GM12878 (cell line): Measurements from ENCODE around the gene CRKL. TPM values are rescaled to one million over a fixed set of nuclear protein-coding genes. Genes with fewer than 3 reads are reported as not detected.

Source experiments
- ATAC-seq: fragments of 200-7000 bp; cut with Tn5 transposase; 3 replicates; pipeline ENCODE4 v1.9.1; 2020; ENCODE audit warnings: mild to moderate bottlenecking, moderate library complexity
- BruUV-seq: library from RNA; stranded (reverse); fragments of 400-500 nt; replicated peaks from 2 replicates; lab custom pipeline; 2021; lab: Mats Ljungman, UMichigan
- CTCF ChIA-PET: fragments of 300-600 bp; sonication (Branson Sonifier 250); formaldehyde crosslinking; extraction: SDS; loops from one replicate; lab custom pipeline; 2021; ENCODE audit warnings: inconsistent platforms; lab: Yijun Ruan, JAX
- POLR2A ChIA-PET: fragments of 350-600 bp; formaldehyde crosslinking; extraction: SDS; loops from one replicate; lab custom pipeline; 2021; ENCODE audit warnings: inconsistent platforms; lab: Charles Lee
- RAD21 ChIA-PET: fragments of 300-600 bp; sonication (Branson Sonifier 250); formaldehyde crosslinking; loops from one replicate; lab custom pipeline; 2023; ENCODE audit warnings: antibody characterized with exemption; ENCODE audit not compliant: unreplicated experiment; lab: Charles Lee
- SMC1A ChIA-PET: fragments of 300-600 bp; sonication (Branson Sonifier 250); formaldehyde crosslinking; loops from one replicate; lab custom pipeline; 2023; ENCODE audit not compliant: unreplicated experiment, uncharacterized antibody; lab: Charles Lee
- DNase-seq: peaks from one replicate; pipeline ENCODE4 v3.0.0-alpha.2; 2011; ENCODE audit warnings: low read depth, low spot score
- FAIRE-seq: peaks from 3 replicates; lab custom pipeline; 2011; peaks lifted over from hg19 to GRCh38; lab: Jason Lieb, UNC
- H2AFZ ChIP-seq: 2 replicates; pipeline ENCODE4 v1.6.0; 2011; ENCODE audit warnings: low read depth, low read length, control low read depth; ENCODE audit not compliant: control insufficient read depth
- H3K27ac ChIP-seq: 2 replicates; pipeline ENCODE4 v1.5.1; 2011; ENCODE audit warnings: control low read depth; ENCODE audit not compliant: control insufficient read depth, insufficient read depth
- H3K27me3 ChIP-seq, 2 experiments: replicated peaks in 1 of 2; 2 replicates each; pipeline versions ENCODE4 v1.6.0 to v1.6.1; 2011; ENCODE audit warnings: low read length in 1 of 2; ENCODE audit not compliant: control insufficient read depth in 2 of 2, insufficient read depth in 2 of 2
- H3K36me3 ChIP-seq, 2 experiments: 2 replicates each; pipeline ENCODE4 v1.5.1; 2011; ENCODE audit warnings: low read length in 1 of 2; ENCODE audit not compliant: control insufficient read depth in 2 of 2, insufficient read depth in 2 of 2
- H3K4me1 ChIP-seq: 2 replicates; pipeline ENCODE4 v1.6.1; 2011; ENCODE audit warnings: mild to moderate bottlenecking, low read length, moderate library complexity, mixed read lengths; ENCODE audit not compliant: control insufficient read depth, insufficient read depth
- H3K4me2 ChIP-seq: 2 replicates; pipeline ENCODE4 v1.6.0; 2011; ENCODE audit warnings: control low read depth; ENCODE audit not compliant: control insufficient read depth, insufficient read depth
- H3K4me3 ChIP-seq: fragments of 200-600 bp; sonication (generic); 2 replicates; pipeline ENCODE4 v1.5.1; 2016
- H3K79me2 ChIP-seq: 2 replicates; pipeline ENCODE4 v1.6.0; 2011; ENCODE audit warnings: low read length; ENCODE audit not compliant: control insufficient read depth, insufficient read depth
- H3K9ac ChIP-seq: 2 replicates; pipeline ENCODE4 v1.8.0; 2011; ENCODE audit warnings: low read length, control low read depth, mixed read lengths; ENCODE audit not compliant: control insufficient read depth, insufficient read depth
- H3K9me3 ChIP-seq: replicated peaks from 3 replicates; pipeline ENCODE4 v1.5.1; 2011; ENCODE audit warnings: mild to moderate bottlenecking, low read length; ENCODE audit not compliant: control insufficient read depth, insufficient read depth
- H4K20me1 ChIP-seq: 2 replicates; pipeline ENCODE4 v1.6.0; 2011; ENCODE audit not compliant: control insufficient read depth, insufficient read depth
- IRF4 ChIP-seq: IDR thresholded peaks from 2 replicates; pipeline ENCODE4 v1.6.1; 2011; ENCODE audit warnings: low read depth, low read length
- JUND ChIP-seq: IDR thresholded peaks from 2 replicates; pipeline ENCODE4 v1.6.1; 2012; ENCODE audit warnings: low read depth, mild to moderate bottlenecking, low read length, improper control_type of control experiment, moderate library complexity
- NFYA ChIP-seq: IDR thresholded peaks from 2 replicates; pipeline ENCODE4 v1.6.1; 2011; ENCODE audit warnings: low read depth, mild to moderate bottlenecking, low read length, improper control_type of control experiment, borderline replicate concordance
- POLR2AphosphoS2 ChIP-seq: IDR thresholded peaks from 2 replicates; pipeline ENCODE4 v1.6.1; 2011; ENCODE audit warnings: low read depth, mild to moderate bottlenecking, low read length, improper control_type of control experiment, moderate library complexity
- POLR2AphosphoS5 ChIP-seq: IDR thresholded peaks from 2 replicates; pipeline ENCODE4 v1.6.1; 2011; ENCODE audit warnings: mild to moderate bottlenecking, low read length, inconsistent platforms
- POU2F2 ChIP-seq: IDR thresholded peaks from 3 replicates; pipeline ENCODE4 v1.6.1; 2011; ENCODE audit warnings: low read depth, mild to moderate bottlenecking, low read length, borderline replicate concordance
- SREBF2 ChIP-seq: IDR thresholded peaks from 2 replicates; pipeline ENCODE4 v1.6.1; 2012; ENCODE audit warnings: mild to moderate bottlenecking, low read length
- STAT1 ChIP-seq: fragments of 450-650 bp; conservative IDR thresholded peaks from 2 replicates; pipeline ENCODE4 v1.6.1; 2014; ENCODE audit warnings: antibody characterized with exemption, mild to moderate bottlenecking
- ZNF384 ChIP-seq: IDR thresholded peaks from 2 replicates; pipeline ENCODE4 v1.6.1; 2012; ENCODE audit warnings: low read depth, mild to moderate bottlenecking, low read length, improper control_type of control experiment, borderline replicate concordance
- WGBS: methylation state at CpG from one replicate; pipeline ENCODE4 v1.1.6; 2016; ENCODE audit warnings: low lambda C conversion rate; ENCODE audit not compliant: insufficient replicate concordance, insufficient coverage; ENCODE audit errors: missing lambda C conversion rate; 5-methylcytosine and 5-hydroxymethylcytosine counted together
- in situ Hi-C: fragments of 300-500 bp; cut with MboI; formaldehyde crosslinking; loops from 9 replicates; pipeline ENCODE4 v1.14.3; 2018; ENCODE audit warnings: mixed read lengths
- intact Hi-C: fragments of 100-400 bp; cut with micrococcal nuclease; formaldehyde crosslinking; loops from one replicate; pipeline ENCODE4 v1.14.2; 2022; ENCODE audit not compliant: unreplicated experiment
- polyA plus RNA-seq, 11 experiments: library from polyadenylated mRNA; depleted of rRNA in 4 of 11; unstranded in 6 of 11; stranded (reverse) in 5 of 11; fragments of >200 nt; fragmentation: Nextera tagmentation in 4 of 11; fragmentation: Illumina TruSeq in 1 of 11; extraction: Ambion mirVana in 4 of 11; extraction: Trizol in 1 of 11; gene quantifications; 1 replicate in 1 of 11; 2 replicates in 10 of 11; pipeline versions ENCODE4 v1.2.1 to v1.2.3, GENCODE V29; 2011 to 2016; ENCODE audit warnings: inconsistent platforms in 2 of 11, missing spikeins in 2 of 11, low read depth in 1 of 11
- total RNA-seq, 4 experiments: library from RNA; depleted of rRNA in 3 of 4; stranded (reverse); fragments of >200 nt in 3 of 4; fragmentation: Illumina TruSeq in 1 of 4; extraction: Trizol in 1 of 4; gene quantifications; 2 replicates each; pipeline versions ENCODE4 v1.2.1 to v1.2.3, GENCODE V29; 2013 to 2021
- TF ChIP-seq, protein P1 (sequence below): IDR thresholded peaks from 2 replicates; pipeline ENCODE4 v1.6.1; 2012; ENCODE audit warnings: mild to moderate bottlenecking, low read depth, low read length
- TF ChIP-seq, protein P2 (sequence below): fragments of 450-650 bp; formaldehyde crosslinking; IDR thresholded peaks from 2 replicates; pipeline ENCODE4 v1.4.0; 2020; ENCODE audit warnings: mild to moderate bottlenecking, moderate library complexity
- TF ChIP-seq, protein P3 (sequence below): fragments of 450-650 bp; IDR thresholded peaks from 2 replicates; pipeline ENCODE4 v1.6.1; 2018; ENCODE audit warnings: borderline replicate concordance, mild to moderate bottlenecking; ENCODE audit not compliant: partially characterized antibody

Gene CRKL
- total and polyA plus RNA-seq, 10 of the 15 experiments (the other 5 are each of a cell fraction or from before 2014, with no cell fraction given) = 12.6 to 61.2 (median 32.7) TPM

DNA sequence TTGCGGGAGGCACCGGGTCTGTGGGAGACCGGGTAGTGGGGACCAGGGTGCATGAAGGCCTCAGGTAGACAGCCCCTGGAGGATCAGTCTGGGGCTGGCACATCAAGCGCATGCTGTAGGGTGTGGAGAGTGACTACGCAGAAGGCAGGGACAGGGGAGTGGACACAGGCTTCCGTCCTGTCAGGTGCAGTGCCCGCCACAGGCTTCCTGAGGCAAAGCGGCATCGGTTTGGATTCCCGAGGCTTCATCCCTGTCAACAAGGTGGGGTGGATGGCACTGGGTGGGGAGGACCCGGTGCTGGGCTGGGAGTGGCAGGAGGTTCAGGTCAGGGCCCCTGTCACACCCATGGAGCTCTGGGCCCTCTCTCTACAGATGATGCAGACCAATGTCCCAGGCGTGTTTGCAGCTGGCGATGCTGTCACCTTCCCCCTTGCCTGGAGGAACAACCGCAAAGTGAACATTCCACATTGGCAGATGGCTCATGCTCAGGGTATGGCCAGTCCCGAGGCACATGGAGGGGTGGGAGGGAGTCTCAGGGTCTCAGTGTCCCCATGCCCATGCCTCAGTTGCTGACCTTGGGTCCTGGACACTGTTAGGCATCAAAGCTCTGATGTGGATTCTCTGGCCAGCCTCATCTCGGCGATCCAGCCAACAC is 60.4 kb downstream of the CRKL start (continued):
- TF ChIP-seq IRF4 = no peak

DNA sequence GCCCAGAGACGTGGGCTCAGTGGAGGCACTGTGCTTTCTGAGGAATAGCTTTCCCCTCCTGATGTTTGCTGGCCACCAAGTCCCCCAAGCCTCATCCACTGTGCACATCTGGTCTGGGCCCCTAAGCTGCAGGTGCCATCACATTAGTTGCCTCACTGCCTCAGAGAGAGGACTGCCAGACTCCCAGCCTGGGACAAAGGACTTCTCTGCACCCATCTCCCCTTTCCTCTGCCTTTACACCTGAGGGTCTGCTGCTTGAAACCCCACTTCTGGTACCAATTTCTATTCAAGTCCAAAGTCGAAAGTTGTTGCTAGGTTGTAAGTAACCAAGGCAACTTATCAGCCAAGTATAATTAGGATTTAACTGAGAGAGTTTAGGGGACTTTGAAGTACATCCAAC is 61.2 kb downstream of the CRKL start:
- peaks cover 16% of the 10 kb centered on the region for H3K79me2 ChIP-seq
- H2AFZ ChIP-seq = no peak overlapping the region
- RAD21 ChIA-PET = no interaction called here
- WGBS = 43% methylated on average over 2 of the region's 2 CpGs
- H3K27ac ChIP-seq = no peak overlapping the region
- BruUV-seq = no TSS peak
- no peaks in the 10 kb centered on the region for H4K20me1 ChIP-seq
- no peak for DNase-seq
- no peak for ATAC-seq
- POLR2A ChIA-PET = no interaction called here
- H3K27me3 ChIP-seq = no peaks in the 10 kb centered on the region
- no peak for FAIRE-seq
- SMC1A ChIA-PET = interaction anchor here (1.9 kb wide), 1 partner anchor 24 kb away, joined by 4 read pairs; no protein-coding TSS in a partner anchor
- CTCF ChIA-PET = interaction anchor here (1.0 kb wide), 1 partner anchor 92 kb away, joined by 3 read pairs; no protein-coding TSS in a partner anchor
- H3K4me2 ChIP-seq = no peak overlapping the region
- intact Hi-C loops (no loop called here), in situ Hi-C loops (no loop called here)
- H3K36me3 ChIP-seq = no peaks in the 10 kb centered on the region
- peaks cover 8% of the 10 kb centered on the region; the same call in 1 of the 2 replicates for H3K4me1 ChIP-seq
- no peak overlapping the region for H3K9ac ChIP-seq
- H3K4me3 ChIP-seq = no peak overlapping the region
- H3K9me3 ChIP-seq = peaks cover 6% of the 10 kb centered on the region; the same call in 2 of the 3 replicates
- TF ChIP-seq, protein P1, sequence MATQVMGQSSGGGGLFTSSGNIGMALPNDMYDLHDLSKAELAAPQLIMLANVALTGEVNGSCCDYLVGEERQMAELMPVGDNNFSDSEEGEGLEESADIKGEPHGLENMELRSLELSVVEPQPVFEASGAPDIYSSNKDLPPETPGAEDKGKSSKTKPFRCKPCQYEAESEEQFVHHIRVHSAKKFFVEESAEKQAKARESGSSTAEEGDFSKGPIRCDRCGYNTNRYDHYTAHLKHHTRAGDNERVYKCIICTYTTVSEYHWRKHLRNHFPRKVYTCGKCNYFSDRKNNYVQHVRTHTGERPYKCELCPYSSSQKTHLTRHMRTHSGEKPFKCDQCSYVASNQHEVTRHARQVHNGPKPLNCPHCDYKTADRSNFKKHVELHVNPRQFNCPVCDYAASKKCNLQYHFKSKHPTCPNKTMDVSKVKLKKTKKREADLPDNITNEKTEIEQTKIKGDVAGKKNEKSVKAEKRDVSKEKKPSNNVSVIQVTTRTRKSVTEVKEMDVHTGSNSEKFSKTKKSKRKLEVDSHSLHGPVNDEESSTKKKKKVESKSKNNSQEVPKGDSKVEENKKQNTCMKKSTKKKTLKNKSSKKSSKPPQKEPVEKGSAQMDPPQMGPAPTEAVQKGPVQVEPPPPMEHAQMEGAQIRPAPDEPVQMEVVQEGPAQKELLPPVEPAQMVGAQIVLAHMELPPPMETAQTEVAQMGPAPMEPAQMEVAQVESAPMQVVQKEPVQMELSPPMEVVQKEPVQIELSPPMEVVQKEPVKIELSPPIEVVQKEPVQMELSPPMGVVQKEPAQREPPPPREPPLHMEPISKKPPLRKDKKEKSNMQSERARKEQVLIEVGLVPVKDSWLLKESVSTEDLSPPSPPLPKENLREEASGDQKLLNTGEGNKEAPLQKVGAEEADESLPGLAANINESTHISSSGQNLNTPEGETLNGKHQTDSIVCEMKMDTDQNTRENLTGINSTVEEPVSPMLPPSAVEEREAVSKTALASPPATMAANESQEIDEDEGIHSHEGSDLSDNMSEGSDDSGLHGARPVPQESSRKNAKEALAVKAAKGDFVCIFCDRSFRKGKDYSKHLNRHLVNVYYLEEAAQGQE = no peak
- TF ChIP-seq STAT1 (no peak), NFYA (no peak), POU2F2 (no peak), JUND (no peak), POLR2AphosphoS2 (no peak), POLR2AphosphoS5 (no peak), SREBF2 (no peak), ZNF384 (no peak)
- TF ChIP-seq, protein P2, sequence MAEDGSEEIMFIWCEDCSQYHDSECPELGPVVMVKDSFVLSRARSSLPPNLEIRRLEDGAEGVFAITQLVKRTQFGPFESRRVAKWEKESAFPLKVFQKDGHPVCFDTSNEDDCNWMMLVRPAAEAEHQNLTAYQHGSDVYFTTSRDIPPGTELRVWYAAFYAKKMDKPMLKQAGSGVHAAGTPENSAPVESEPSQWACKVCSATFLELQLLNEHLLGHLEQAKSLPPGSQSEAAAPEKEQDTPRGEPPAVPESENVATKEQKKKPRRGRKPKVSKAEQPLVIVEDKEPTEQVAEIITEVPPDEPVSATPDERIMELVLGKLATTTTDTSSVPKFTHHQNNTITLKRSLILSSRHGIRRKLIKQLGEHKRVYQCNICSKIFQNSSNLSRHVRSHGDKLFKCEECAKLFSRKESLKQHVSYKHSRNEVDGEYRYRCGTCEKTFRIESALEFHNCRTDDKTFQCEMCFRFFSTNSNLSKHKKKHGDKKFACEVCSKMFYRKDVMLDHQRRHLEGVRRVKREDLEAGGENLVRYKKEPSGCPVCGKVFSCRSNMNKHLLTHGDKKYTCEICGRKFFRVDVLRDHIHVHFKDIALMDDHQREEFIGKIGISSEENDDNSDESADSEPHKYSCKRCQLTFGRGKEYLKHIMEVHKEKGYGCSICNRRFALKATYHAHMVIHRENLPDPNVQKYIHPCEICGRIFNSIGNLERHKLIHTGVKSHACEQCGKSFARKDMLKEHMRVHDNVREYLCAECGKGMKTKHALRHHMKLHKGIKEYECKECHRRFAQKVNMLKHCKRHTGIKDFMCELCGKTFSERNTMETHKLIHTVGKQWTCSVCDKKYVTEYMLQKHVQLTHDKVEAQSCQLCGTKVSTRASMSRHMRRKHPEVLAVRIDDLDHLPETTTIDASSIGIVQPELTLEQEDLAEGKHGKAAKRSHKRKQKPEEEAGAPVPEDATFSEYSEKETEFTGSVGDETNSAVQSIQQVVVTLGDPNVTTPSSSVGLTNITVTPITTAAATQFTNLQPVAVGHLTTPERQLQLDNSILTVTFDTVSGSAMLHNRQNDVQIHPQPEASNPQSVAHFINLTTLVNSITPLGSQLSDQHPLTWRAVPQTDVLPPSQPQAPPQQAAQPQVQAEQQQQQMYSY = no peak
- TF ChIP-seq, protein P3, sequence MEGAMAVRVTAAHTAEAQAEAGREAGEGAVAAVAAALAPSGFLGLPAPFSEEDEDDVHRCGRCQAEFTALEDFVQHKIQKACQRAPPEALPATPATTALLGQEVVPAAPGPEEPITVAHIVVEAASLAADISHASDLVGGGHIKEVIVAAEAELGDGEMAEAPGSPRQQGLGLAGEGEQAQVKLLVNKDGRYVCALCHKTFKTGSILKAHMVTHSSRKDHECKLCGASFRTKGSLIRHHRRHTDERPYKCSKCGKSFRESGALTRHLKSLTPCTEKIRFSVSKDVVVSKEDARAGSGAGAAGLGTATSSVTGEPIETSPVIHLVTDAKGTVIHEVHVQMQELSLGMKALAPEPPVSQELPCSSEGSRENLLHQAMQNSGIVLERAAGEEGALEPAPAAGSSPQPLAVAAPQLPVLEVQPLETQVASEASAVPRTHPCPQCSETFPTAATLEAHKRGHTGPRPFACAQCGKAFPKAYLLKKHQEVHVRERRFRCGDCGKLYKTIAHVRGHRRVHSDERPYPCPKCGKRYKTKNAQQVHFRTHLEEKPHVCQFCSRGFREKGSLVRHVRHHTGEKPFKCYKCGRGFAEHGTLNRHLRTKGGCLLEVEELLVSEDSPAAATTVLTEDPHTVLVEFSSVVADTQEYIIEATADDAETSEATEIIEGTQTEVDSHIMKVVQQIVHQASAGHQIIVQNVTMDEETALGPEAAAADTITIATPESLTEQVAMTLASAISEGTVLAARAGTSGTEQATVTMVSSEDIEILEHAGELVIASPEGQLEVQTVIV = no peak
